HG03575 (cell line): ENCODE data around the gene NDE1.
"Not testable (repeated sequence)": the region's sequence is repeated elsewhere in the genome, so short reads cannot be mapped to it uniquely, and the experiment has no call there.

Source experiments
- ATAC-seq: cut with Tn5 transposase; IDR thresholded peaks from one replicate; pipeline ENCODE4 v1.9.1; 2021; ENCODE audit not compliant: unreplicated experiment, insufficient number of reproducible peaks, low FRiP score; ENCODE audit errors: extremely low read depth

The NDE1 gene

DNA sequence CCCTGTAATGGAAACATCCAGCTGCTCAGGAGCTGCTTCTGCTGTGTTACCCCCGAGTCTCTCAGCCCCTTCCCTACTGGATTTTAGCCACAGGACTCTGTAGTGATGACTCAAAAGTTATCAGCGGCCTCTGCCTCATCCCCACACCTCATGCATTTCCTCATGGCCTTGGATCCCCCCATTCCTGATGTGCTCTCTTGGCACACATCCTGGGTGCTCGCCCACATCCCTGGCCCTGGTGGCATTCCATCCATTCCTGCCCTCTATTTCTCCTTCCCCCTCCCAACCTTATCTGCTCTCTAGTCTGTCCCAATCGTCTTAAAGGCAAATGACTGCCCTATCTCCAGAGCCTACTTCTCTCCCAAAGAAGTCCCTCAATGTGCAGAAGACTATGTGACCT is 31.7 kb upstream of the NDE1 start:
- no peak for ATAC-seq

DNA sequence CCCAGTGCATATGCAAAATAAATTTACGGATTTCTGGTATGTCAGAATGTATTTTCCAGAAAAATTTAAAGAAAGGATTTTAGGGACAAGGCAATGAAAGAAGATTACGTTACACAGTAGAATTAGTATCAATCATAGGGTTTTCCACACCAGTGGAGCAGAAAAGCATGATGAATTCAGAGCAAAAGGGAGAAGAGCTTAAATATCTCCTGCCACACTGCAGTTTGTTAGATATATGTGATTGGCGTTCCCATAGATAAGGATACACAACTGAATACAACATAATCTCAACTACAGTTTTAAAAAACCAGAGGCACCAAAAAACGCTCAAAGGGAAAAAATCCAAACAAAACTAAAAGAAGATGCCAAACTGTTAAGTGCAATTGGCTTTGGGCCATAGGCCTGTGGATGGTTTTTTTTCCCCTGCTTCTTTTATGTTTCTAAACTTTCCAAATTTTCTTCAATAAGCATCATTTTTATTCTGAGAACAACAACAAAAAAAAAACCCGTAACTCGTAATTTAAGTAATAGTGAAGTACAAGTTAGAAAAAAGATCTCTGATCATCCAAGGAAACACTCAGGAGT is 29.3 kb upstream of the NDE1 start:
- ATAC-seq, result no peak

DNA sequence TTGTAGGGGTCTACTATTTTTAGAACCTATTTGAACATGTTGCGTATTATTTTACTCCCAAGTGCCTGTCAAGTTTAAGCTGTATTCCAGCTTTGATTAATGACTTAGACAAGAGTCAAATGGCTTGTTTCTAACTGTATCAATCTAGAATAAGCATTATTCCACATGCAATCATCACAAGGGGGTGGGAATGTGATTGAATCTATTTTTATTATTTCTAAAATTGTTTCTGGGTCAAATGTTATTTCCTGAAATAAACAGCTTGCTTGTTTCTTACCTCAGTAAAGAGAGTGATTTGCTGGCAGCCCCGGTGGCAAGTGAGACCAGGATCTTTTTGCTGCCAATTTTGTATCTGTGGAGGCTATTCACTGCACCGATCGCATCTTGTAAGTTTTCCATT is 28.6 kb upstream of the NDE1 start:
- ATAC-seq, result no peak

DNA sequence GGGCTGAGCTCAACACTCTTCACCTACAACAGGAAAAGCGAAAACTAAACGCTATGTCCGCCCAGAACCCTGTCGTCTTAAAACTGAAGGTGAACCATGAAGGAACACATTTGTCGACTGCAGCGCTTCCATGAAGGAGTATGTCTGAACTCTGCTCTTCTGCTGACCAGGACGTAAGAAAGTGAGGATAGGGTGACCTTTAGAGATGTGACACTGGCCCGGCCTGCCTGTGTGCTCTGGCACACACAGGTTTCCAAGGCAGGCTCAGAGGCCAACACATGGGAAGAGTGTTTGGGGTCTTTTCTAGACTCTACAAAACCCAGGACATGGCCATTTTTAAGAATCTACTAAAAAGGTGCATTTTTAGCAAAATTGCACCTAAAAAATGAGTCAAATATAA is 28.2 kb upstream of the NDE1 start:
- no peak for ATAC-seq

DNA sequence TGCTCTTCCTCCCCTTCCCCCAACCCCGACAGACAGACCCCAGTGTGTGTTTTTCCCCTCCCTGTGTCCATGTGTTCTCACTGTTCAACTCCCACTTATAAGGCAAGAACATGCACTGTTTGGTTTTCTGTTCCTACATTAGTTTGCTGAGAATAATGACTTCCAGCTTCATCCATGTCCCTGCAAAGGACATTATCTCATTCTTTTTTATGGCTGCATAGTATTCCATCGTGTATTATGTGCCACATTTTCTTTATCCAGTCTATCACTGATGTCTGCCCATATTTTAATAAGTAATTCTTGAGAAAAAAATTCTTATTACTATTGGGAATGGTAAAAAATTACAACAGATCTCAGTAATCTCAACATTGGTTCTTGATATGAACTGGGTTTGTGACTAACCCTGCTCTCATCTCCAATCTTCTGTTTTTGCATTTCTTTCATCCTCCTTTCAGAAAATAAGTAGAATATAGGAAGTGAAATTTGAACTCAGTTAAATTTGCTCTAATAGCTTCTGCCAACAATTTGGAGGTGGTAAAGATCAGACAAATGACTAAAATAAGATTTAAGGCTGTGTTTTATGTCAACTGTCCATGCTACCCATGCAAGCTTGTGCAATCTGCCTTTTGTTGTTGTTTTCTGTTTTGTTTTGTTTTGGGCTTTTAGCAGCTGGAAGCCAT is 18.2 kb upstream of the NDE1 start:
- ATAC-seq, result no peak

DNA sequence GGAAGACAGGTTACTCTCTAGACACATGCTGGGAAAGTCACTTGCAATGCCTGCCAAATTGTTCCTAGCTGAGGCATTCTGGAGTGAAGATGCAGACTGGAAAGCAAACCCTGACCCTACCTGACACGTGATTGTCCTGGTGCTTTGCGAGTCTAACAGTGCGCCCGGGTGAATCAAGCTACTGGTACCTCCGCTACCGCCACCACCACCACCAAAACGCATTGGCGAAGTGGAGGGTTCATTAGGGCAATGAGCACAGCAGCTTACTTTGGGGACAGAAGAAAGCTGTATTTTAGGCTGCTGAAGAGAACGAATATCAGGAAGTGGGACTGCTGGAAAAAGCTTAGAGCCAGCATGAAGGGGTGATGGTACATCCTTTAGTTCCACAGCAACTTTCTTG is 14.1 kb upstream of the NDE1 start:
- ATAC-seq, result no peak

DNA sequence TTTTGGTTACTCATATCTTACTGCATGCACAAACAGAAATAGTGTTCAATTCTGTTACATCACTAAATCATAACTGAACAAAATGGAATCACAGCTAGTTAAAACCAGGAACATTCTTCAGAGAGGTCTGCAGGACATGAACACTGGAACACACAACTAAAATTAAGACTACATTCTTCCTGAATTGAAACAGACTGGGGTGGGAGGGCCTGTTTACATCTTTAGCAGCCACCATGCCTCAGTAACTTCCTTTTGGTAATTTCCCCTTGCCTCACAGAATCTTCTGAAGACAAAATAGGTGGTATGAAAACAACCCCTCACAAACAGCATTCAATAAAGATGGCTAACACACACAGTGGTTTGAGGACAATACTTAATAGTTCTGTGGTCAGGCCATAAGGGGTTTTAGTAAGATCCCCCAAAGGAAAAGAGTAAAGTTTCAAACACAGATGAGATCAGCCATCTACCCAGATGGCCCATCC is 13.6 kb upstream of the NDE1 start:
- ATAC-seq, result no peak

DNA sequence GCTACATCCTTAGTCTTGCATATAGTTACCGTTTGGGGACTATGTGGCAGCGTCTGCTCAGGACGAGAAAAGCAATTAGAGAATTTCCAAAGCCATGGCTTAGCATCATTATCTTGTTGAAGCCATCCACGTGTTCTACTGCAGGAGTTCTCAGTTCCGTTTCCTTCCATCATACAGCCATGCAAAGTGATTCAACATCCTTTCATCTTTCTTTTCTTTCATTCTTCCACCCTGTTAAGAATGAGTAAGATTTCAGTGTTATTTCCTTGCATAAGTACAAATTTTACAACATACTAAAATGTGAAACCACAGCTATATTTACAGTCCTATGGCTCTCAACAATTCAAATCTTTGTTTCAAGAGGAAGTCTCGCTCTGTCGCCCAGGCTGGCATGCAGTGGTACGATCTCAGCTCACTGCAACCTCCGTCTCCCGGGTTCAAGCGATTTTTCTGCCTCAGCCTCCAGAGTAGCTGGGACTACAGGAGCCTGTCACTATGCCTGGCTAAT is 10.9 kb upstream of the NDE1 start:
- no peak for ATAC-seq

DNA sequence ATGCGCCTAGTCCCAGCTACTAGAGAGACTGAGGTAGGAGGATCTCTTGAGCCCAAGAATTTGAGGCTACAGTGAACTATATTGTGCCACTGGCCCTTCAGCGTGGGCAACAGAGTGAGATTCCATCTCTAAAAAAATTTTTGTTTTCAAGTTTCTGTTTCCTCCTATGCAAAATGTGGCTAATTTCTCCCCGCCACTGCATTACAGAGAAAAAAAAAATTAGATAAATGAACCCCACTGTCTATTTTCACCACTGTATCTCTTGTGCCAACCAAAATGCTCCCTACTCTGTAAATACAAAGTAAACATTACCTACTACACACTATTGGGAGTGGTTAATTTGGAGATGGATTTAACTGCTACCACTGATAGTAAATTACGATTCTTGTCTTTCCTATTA is 9.1 kb upstream of the NDE1 start:
- no peak for ATAC-seq

DNA sequence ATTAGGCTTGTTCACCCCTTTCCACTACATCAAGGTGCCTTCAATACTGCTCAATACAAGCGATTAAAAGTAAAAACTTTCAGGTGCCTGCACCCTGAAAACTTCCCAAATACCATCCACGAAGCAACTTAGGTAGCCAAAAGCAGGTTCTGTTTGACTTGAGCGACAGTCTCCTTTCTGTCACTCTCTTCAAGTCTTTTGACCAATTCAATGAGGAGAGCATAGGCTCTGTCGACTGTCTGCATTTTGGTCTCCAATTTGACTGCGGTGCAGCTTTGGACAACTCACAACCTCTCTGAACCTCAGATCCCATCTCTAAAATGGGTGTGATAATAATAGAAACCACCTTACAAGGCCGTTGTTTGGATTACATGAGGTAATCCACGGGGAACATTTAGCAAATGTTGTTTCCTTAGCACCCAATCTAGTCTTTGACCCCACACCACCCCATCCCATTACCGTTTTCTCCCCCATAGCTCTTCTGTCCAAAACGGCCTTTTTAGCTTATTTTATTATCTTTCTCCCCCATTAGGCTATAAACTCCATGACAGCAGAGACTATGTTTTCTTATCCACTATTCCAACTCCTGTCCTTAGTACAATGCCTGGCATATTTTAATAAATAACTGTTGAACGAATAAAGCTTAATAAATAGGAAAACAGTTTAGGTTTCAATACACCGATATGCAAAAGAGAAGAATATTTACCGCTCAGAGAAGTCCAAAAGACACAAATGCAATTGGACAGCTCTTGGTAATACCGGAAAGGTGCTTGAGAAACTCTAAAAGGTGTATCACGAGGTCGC is 8.1 kb upstream of the NDE1 start:
- no peak for ATAC-seq

DNA sequence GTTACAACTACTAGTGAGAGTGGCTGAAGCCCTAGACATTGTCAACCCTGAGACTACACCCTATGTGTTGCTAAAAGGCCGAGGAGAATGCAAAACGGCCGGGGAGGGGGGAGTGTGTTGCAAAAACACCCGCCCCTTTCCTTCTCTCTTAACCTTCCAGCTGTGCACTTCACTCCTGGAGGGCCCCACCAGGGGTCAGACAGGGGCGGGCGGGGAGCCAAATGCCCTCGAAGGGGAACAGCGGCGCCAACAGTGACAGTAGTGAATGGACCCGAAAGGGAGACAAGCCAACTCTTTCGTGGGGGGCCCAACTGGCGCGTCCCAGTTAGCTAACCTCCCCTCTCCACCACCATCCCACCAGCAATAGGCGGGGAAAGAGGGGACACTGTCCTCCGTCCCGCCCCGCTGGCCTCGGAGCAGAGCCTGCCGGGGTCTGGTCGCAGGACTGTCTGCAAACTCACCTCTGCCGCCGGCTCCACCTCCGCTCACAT is 7.4 kb upstream of the NDE1 start:
- ATAC-seq, result peak; percentile 29

DNA sequence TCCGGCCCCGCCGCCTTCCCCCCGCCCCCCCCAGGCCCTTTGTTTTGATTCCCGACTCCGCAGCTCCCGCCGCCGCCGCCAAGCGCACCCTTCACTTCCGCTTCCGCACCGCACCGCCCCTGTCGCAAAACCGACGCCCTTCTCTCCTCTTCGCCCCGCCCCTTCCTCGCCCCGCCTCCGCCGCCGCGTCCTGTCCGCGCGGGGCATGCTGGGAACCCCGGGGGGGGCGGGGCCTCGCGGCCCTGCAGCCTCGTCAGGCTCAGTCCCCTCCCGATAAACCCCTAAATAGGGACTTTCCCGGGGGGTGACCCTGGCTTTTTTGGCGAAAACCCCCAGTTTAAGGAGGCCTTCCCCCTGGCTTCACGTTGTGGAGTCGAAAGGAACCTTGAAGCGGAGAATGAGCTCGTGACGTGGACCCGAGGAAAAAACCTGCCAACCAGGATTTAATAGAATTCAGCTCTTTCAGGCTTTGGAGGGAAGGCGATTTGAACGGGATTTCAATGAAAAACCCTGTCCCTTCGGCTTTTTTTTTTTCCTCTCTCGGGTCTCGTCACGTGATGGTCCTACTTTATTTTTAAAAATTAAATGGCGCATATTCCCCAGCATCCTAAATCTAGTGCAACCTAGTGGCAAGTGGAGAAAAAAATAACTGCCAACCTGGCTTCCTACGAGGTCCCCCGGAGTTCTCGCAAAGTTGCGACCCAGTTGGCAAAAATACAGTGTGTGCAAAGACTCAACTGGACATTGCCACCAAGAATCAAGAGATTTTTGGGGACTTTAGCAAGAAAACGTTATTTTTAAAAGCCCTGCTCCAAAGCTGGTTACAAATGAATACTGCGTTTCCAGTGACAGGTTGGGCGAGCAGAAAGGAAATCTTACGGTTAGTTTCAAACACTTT is 6.7 kb upstream of the NDE1 start, which contains the start of gene MARF1:
Gene MARF1 (minus strand): TSS at position 107 of the 898 bp plus-strand sequence. CDS start 3,921 bp downstream, outside the sequence.
- ATAC-seq, result peak; percentile 7

DNA sequence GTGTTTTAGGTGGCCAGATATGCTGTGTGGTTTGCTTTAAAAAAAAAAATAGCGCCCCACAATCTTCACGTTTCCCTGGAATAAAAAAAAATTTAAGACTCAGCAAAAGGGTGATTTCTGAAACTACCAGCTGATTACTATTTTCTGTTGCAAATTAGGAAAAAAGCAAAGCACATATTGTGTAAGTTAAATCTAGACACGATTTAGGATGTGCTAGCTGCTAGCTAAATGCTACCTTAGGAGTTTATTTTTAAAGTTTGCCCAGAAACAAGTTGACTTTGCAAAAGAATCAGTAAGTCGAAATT is 6.1 kb upstream of the NDE1 start:
- ATAC-seq, result no peak

DNA sequence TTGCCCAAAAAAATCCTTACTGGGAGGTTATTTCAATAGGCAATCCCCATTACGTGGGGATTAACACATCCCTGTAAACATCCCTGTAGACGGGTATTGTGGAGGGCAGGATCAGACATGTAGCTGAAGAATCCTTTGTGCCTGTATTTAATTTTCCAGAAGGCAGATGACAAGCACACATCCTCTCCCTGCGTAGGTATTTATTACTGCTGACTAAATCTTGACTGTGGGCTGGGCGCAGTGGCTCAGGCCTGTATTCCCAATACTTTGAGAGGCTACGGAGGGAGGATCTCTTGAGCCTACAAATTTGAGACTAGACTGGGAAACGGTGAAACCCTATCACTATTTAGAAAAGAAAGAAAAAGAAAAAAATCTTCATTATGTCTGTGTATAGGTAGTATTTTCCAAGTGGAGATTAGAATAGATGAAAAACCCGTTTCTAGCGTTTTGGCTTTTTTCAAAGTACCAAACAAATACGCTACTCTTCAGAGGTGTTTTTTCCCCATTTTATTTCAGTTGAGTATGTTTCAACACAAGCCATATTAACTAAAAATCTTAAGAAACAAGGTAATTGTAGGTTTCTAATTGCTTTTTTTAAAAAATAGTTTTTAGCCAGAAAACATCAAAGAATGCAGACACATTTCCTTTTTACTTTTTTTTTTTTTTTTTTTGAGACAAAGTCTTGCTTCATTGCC is 5.6 kb upstream of the NDE1 start:
- no peak for ATAC-seq

DNA sequence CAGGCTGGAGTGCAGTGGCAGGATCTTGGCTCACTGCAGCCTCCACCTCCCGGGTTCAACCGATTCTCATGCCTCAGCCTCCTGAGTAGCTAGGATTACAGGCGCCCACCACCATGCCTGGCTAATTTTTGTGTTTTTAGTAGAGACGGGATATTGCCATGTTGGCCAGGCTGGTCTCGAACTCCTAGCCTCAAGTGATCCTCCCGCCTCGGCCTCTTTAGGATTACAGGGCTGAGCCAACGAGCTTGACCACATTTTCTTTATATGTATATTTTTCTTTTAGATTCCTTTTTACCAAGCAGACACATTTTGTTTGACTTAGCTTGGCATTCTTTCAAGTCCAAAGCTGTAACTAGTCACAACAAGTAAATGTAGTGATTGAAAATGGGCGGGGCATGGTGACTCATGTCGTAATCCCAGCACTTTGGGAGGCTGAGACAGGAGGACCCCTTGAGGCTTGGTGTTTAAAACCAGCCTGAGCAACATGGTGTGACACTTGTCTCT is 5.0 kb upstream of the NDE1 start:
- ATAC-seq, result not testable (repeated sequence)

DNA sequence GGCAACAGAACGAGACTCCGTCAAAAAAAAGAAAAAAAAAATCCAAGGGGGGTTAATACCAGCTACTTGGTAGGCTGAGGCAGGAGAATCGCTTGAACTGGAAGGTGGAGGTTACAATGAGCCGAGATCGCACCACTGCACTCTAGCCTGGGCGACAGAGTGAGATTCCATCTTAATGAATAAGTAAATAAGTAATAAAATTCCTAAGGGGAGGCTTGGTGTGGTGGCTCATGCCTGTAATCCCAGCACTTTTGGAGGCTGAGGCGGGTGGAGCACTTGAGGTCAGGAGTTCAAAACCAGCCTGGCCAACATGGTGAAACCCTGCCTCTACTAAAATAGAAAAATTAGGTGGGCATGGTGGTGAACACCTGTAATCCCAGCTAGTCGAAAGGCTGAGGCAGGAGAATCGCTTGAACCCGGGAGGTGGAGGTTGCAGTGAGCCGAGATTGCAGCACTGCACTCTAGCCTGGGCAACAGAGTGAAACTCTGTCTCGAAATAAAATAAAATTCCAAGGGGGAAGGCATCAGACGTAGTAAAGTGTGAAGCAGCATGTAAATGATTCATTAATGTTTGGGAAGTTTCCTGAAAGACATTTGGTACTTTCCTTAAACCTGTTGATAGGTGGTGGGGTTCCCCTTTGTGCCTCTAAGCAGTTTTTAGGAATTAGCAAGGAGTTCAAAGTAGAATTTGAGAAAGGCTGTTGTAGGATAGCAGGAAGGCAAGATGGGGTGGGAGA is 3.3 kb upstream of the NDE1 start:
- not testable (repeated sequence) for ATAC-seq

DNA sequence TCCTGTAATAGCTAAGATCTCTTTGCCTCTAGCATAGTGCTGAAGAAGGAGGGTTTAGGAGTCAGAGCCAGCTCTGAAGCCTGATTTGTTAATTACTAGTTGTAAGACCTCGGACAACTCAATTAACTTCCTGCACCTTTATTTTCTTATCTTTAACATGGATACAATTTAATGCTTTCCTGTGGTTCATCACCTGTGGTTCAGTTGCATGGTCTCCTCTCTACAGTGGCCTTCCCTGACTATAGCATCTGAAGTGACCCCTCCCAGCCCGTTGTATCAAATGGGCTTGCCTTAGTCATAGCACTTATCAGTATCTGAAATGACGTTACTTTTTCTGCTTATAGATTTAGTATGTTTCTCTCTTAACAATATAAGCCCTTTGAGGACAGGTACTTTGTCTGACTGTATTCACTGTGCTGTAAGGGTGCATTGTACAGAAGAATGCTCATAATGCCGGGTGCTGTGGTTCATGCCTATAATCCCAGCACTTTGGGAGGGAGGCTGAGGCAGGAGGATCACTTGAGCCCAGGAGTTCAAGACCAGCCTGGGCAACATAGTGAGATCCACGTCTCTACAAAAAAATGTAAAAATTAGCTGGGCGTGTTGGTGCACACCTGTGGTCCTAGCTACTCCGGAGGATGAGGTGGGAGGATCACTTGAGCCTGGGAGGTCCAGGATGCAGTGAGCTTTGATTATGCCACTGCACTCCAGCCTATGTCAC is 2.6 kb upstream of the NDE1 start:
- no peak for ATAC-seq
